K562 (cell line): ENCODE measurements around the gene DTNBP1. TPM values are rescaled to one million over a fixed set of nuclear protein-coding genes. Genes with fewer than 3 reads are reported as not detected.
A peak's percentile ranks its signal among the peaks of the same experiment; 100 is the strongest.

Experiments
- ATAC-seq: fragments of 200-7000 bp; cut with Tn5 transposase; 3 replicates; pipeline ENCODE4 v1.9.1; 2020; ENCODE audit warnings: moderate library complexity
- BruUV-seq: library from RNA; stranded (reverse); fragments of 400-500 nt; replicated peaks from 2 replicates; lab custom pipeline; 2021; lab: Mats Ljungman, UMichigan
- CTCF ChIA-PET: fragments of 300-600 bp; formaldehyde crosslinking; extraction: SDS; loops from one replicate; lab custom pipeline; 2021; ENCODE audit warnings: low intra/inter-chr PET ratio; lab: Yijun Ruan, JAX
- POLR2A ChIA-PET: fragments of 300-600, 350-650 bp; sonication (Branson Sonifier 250); formaldehyde crosslinking; extraction: SDS; loops from one replicate; lab custom pipeline; 2021; ENCODE audit warnings: antibody characterized with exemption, inconsistent platforms; lab: Yijun Ruan, JAX
- DNase-seq, 4 experiments: peaks; one replicate each; pipeline versions ENCODE4 v3.0.0 to v3.0.0-alpha.2; 2011 to 2018; ENCODE audit warnings: low spot score in 3 of 4, mixed read lengths in 3 of 4; ENCODE audit errors: extremely low read depth in 1 of 4
- FAIRE-seq: peaks from 2 replicates; lab custom pipeline; 2011; peaks lifted over from hg19 to GRCh38; lab: Jason Lieb, UNC
- H2AFZ ChIP-seq: 2 replicates; pipeline ENCODE4 v1.6.0; 2011; ENCODE audit warnings: low read depth, low read length, control low read depth, inconsistent platforms
- H3K27ac ChIP-seq: fragments of 200-600 bp; 3 replicates; pipeline ENCODE4 v1.8.0; 2011; ENCODE audit warnings: low read depth, mild to moderate bottlenecking, control low read depth, inconsistent platforms, low read length, moderate library complexity, mixed read lengths; ENCODE audit errors: extremely low read depth
- H3K27me3 ChIP-seq, 2 experiments: fragments of 300-600 bp in 1 of 2; 2 replicates in 1 of 2; 3 replicates in 1 of 2; pipeline versions ENCODE4 v1.6.0 to v1.8.0; 2011; ENCODE audit warnings: inconsistent platforms in 2 of 2, low read length in 2 of 2, mild to moderate bottlenecking in 1 of 2, mixed read lengths in 1 of 2, moderate library complexity in 1 of 2; ENCODE audit not compliant: control insufficient read depth in 2 of 2, insufficient read depth in 2 of 2
- H3K36me3 ChIP-seq: fragments of 300-600 bp; 3 replicates; pipeline ENCODE4 v1.8.0; 2011; ENCODE audit warnings: mild to moderate bottlenecking, low read length, inconsistent platforms; ENCODE audit not compliant: control insufficient read depth, insufficient read depth
- H3K4me1 ChIP-seq, 2 experiments: fragments of 200-600 bp in 1 of 2; replicated peaks in 1 of 2; 2 replicates in 1 of 2; 3 replicates in 1 of 2; pipeline versions ENCODE4 v1.5.1 to v1.8.0; 2011; ENCODE audit warnings: inconsistent platforms in 2 of 2, low read length in 2 of 2, mild to moderate bottlenecking in 1 of 2, mixed read lengths in 1 of 2, moderate library complexity in 1 of 2; ENCODE audit not compliant: control insufficient read depth in 2 of 2, insufficient read depth in 2 of 2
- H3K4me2 ChIP-seq: 2 replicates; pipeline ENCODE4 v1.6.1; 2011; ENCODE audit warnings: low read length, control low read depth, inconsistent platforms, mixed read lengths; ENCODE audit not compliant: insufficient read depth
- H3K4me3 ChIP-seq: fragments of 200-600 bp; sonication (generic), shearing (Covaris generic); 2 replicates; pipeline ENCODE4 v1.5.1; 2016; ENCODE audit warnings: control low read depth, inconsistent platforms
- H3K79me2 ChIP-seq: fragments of 200-600 bp; 3 replicates; pipeline ENCODE4 v1.8.0; 2011; ENCODE audit warnings: low read length, inconsistent platforms; ENCODE audit not compliant: control insufficient read depth, insufficient read depth
- H3K9ac ChIP-seq, 2 experiments: 2 replicates each; pipeline versions ENCODE4 v1.6.0 to v1.6.1; 2011; ENCODE audit warnings: low read depth in 2 of 2, low read length in 2 of 2, control low read depth in 1 of 2, inconsistent platforms in 1 of 2, mild to moderate bottlenecking in 1 of 2, mixed read lengths in 1 of 2; ENCODE audit not compliant: insufficient read depth in 1 of 2
- H3K9me1 ChIP-seq: one replicate; pipeline ENCODE4 v1.6.0; 2011; ENCODE audit warnings: inconsistent platforms, mild to moderate bottlenecking, low read length, moderate library complexity; ENCODE audit not compliant: control insufficient read depth, insufficient read depth
- H3K9me3 ChIP-seq: replicated peaks from 2 replicates; pipeline ENCODE4 v1.5.1; 2011; ENCODE audit warnings: low read depth, low read length, inconsistent platforms; ENCODE audit not compliant: control insufficient read depth, insufficient read depth
- H4K20me1 ChIP-seq: replicated peaks from 2 replicates; pipeline ENCODE4 v1.6.1; 2011; ENCODE audit warnings: low read length, inconsistent platforms, mixed read lengths; ENCODE audit not compliant: control insufficient read depth, insufficient read depth
- LEF1 ChIP-seq: fragments of 450-650 bp; IDR thresholded peaks from 2 replicates; pipeline ENCODE4 v1.6.1; 2016; ENCODE audit warnings: mild to moderate bottlenecking
- MAZ ChIP-seq, 2 experiments: fragments of 450-650 bp in 1 of 2; sonication (generic) in 1 of 2; formaldehyde crosslinking; IDR thresholded peaks in 1 of 2; conservative IDR thresholded peaks in 1 of 2; 2 replicates each; pipeline versions ENCODE4 v1.4.0 to v1.5.0; 2020; ENCODE audit warnings: mild to moderate bottlenecking in 1 of 2, missing genetic modification reagents in 1 of 2
- MTA2 ChIP-seq: fragments of 450-650 bp; IDR thresholded peaks from 2 replicates; pipeline ENCODE4 v1.6.1; 2016; ENCODE audit warnings: low read depth
- NCOA2 ChIP-seq, 2 experiments: fragments of 450-650 bp; IDR thresholded peaks; 2 replicates each; pipeline ENCODE4 v1.6.1; 2018; ENCODE audit warnings: mild to moderate bottlenecking in 2 of 2, moderate library complexity in 1 of 2; ENCODE audit not compliant: partially characterized antibody in 2 of 2
- SP1 ChIP-seq: sonication (generic); formaldehyde crosslinking; IDR thresholded peaks from 2 replicates; pipeline ENCODE4 v1.8.1; 2022; ENCODE audit warnings: mild to moderate bottlenecking, missing genetic modification reagents
- TEAD2 ChIP-seq: fragments of 450-650 bp; IDR thresholded peaks from 2 replicates; pipeline ENCODE4 v1.6.1; 2016; ENCODE audit warnings: missing genetic modification characterization, control low read depth, missing compliant biosample characterization
- ZFP30 ChIP-seq: fragments of 250-450 bp; sonication (Bioruptor Pico); IDR thresholded peaks from 2 replicates; pipeline ENCODE4 v1.8.0; 2022; ENCODE audit warnings: moderate library complexity, mild to moderate bottlenecking, inconsistent platforms, borderline replicate concordance
- WGBS: fragments of 100-300 bp; shearing (Covaris generic); methylation state at CpG from one replicate; pipeline ENCODE4 v1.1.6; 2016; ENCODE audit warnings: low coverage, mixed read lengths; ENCODE audit not compliant: insufficient coverage; ENCODE audit errors: missing lambda C conversion rate; 5-methylcytosine and 5-hydroxymethylcytosine counted together
- in situ Hi-C: fragments of 300-500 bp; cut with MboI; formaldehyde crosslinking; loops from 4 replicates; pipeline ENCODE4 v1.15.0; 2018; ENCODE audit warnings: inconsistent platforms, mixed read lengths
- intact Hi-C: fragments of 100-400 bp; cut with micrococcal nuclease; formaldehyde crosslinking; loops from 2 replicates; pipeline ENCODE4 v1.14.2; 2022
- polyA plus RNA-seq, 8 experiments: library from polyadenylated mRNA; depleted of rRNA in 4 of 8; stranded (reverse) in 5 of 8; unstranded in 3 of 8; fragments of >200 nt; fragmentation: Nextera tagmentation in 2 of 8; fragmentation: Illumina TruSeq in 1 of 8; extraction: Ambion mirVana in 2 of 8; extraction: Trizol in 1 of 8; gene quantifications; 2 replicates each; pipeline versions ENCODE4 v1.2.1 to v1.2.3, GENCODE V29; 2011 to 2014; ENCODE audit warnings: inconsistent platforms in 1 of 8, missing spikeins in 1 of 8
- total RNA-seq, 7 experiments: library from RNA; depleted of rRNA in 6 of 7; stranded (reverse); fragments of >200 nt in 6 of 7; fragmentation: Illumina TruSeq in 2 of 7; extraction: Trizol in 2 of 7; gene quantifications; 2 replicates each; pipeline versions ENCODE4 v1.2.1 to v1.2.3, GENCODE V29; 2011 to 2021; ENCODE audit warnings: low replicate concordance in 1 of 7
- TF ChIP-seq, protein P1 (sequence below): sonication (generic); formaldehyde crosslinking; IDR thresholded peaks from 2 replicates; pipeline ENCODE4 v1.8.1; 2023; ENCODE audit warnings: mild to moderate bottlenecking, missing genetic modification reagents
- TF ChIP-seq, protein P2 (sequence below): fragments of 450-650 bp; formaldehyde crosslinking; IDR thresholded peaks from 2 replicates; pipeline ENCODE4 v1.4.0; 2020; ENCODE audit warnings: mild to moderate bottlenecking, moderate library complexity

The DTNBP1 gene
- total and polyA plus RNA-seq, 9 of the 15 experiments (the other 6 are each of a cell fraction or from before 2014, with no cell fraction given), result 16.7 to 54.5 (median 21.4) TPM

DNA sequence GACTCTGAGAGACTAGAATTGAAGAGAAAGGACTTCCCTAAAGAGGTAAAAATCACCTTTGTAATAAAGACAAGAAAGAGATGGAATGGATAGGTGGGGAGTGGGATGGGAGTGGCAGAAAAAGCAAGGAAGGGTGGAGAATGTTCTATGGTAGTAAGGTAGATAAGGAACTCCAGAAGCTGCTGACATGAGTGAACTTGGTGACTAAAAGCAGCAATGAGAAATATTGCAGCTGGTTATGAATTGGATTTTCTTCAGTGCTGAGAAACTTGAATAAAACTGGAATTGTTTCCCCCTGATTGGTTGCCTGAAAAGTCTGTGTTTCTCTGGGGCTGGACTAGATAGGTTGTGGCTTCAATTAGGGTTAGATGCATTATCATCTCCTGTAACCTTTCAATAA, 15.7 kb upstream of the DTNBP1 start:
- H3K4me3 ChIP-seq, result no peak overlapping the region
- DNase-seq (no peak), ATAC-seq (no peak), FAIRE-seq (no peak)
- no TSS peak for BruUV-seq
- H4K20me1 ChIP-seq, result no peaks in the 10 kb centered on the region
- H3K36me3 ChIP-seq, result no peaks in the 10 kb centered on the region
- no peaks in the 10 kb centered on the region for H3K9me3 ChIP-seq
- ChIA-PET POLR2A (interaction anchor here (1.5 kb wide), 1 partner anchor 558 kb away, joined by 3 read pairs; no protein-coding TSS in a partner anchor), CTCF (no interaction called here)
- peaks cover 0 to 11% of the 10 kb centered on the region in 2 experiments; a peak in 3 of 5 replicates for H3K4me1 ChIP-seq
- no peak overlapping the region for H3K9ac ChIP-seq
- H3K9me1 ChIP-seq, result no peaks in the 10 kb centered on the region
- 0 out of 2 replicates have a peak overlapping the region, but pooled peaks have one; percentile 11 for H2AFZ ChIP-seq
- in situ Hi-C loops (no loop called here), intact Hi-C loops (no loop called here)
- no peak overlapping the region for H3K4me2 ChIP-seq
- no peaks in the 10 kb centered on the region for H3K27me3 ChIP-seq
- no peak overlapping the region for H3K27ac ChIP-seq
- no peaks in the 10 kb centered on the region for H3K79me2 ChIP-seq
- TF ChIP-seq TEAD2 (tag) (no peak), ZFP30 (CRISPR knock-in tag) (no peak), SP1 (CRISPR knock-in tag) (0 out of 2 replicates have a peak, but pooled peaks have one; percentile 21)
- TF ChIP-seq, all 486 proteins: peak for 1

DNA sequence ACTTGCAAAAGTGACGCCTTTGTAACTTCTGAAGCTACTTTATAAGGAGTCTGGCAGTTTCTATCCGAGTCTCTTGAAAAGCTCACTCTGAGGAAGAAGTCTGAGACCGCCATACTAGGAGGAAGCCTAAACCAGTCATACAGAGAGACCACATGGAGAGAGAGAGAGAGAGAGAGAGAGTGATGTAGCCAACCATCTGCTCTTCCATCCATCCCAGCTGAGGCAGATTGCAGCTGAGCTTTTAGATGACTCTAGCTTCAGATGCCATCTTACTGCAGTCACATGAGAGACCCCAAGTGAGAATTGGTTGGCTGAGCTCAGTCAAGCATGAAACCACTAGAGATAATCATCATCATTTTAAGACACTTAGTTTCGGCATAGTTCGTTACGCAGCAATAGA, 15.0 kb upstream of the DTNBP1 start:
- CTCF ChIA-PET, result no interaction called here
- no peak overlapping the region for H3K4me3 ChIP-seq
- FAIRE-seq, result no peak
- no peak overlapping the region for H3K27ac ChIP-seq
- H4K20me1 ChIP-seq, result no peaks in the 10 kb centered on the region
- no peaks in the 10 kb centered on the region for H3K9me1 ChIP-seq
- 38% methylated on average over 6 of the region's 6 CpGs for WGBS
- in situ Hi-C loops (no loop called here), intact Hi-C loops (no loop called here)
- BruUV-seq, result no TSS peak
- H2AFZ ChIP-seq, result 0 out of 2 replicates have a peak overlapping the region, but pooled peaks have one; percentile 11
- no peak for ATAC-seq
- H3K4me1 ChIP-seq, result peaks cover 0 to 5% of the 10 kb centered on the region in 2 experiments; a peak in 2 of 5 replicates
- no peaks in the 10 kb centered on the region for H3K79me2 ChIP-seq
- no peak for DNase-seq
- POLR2A ChIA-PET, result interaction anchor here (1.0 to 1.5 kb wide), 2 partner anchors 10 to 559 kb away, joined by 3 read pairs; no protein-coding TSS in a partner anchor
- H3K9ac ChIP-seq, result no peak overlapping the region
- no peaks in the 10 kb centered on the region for H3K36me3 ChIP-seq
- H3K9me3 ChIP-seq, result no peaks in the 10 kb centered on the region
- H3K4me2 ChIP-seq, result no peak overlapping the region
- TF ChIP-seq MAZ (CRISPR knock-in tag; conservative IDR thresholded peaks at IDR 0.05 in 1 of 2, IDR thresholded peaks at IDR 0.05 in 1 of 2) (no peak), LEF1 (no peak), NCOA2 (IDR thresholded peaks at IDR 0.05; ENCODE audit: partially characterized antibody in 2 of 2) (no peak), MTA2 (no peak)
- TF ChIP-seq, protein P1, sequence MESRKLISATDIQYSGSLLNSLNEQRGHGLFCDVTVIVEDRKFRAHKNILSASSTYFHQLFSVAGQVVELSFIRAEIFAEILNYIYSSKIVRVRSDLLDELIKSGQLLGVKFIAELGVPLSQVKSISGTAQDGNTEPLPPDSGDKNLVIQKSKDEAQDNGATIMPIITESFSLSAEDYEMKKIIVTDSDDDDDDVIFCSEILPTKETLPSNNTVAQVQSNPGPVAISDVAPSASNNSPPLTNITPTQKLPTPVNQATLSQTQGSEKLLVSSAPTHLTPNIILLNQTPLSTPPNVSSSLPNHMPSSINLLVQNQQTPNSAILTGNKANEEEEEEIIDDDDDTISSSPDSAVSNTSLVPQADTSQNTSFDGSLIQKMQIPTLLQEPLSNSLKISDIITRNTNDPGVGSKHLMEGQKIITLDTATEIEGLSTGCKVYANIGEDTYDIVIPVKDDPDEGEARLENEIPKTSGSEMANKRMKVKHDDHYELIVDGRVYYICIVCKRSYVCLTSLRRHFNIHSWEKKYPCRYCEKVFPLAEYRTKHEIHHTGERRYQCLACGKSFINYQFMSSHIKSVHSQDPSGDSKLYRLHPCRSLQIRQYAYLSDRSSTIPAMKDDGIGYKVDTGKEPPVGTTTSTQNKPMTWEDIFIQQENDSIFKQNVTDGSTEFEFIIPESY (CRISPR knock-in tag), result no peak
- TF ChIP-seq, protein P2, sequence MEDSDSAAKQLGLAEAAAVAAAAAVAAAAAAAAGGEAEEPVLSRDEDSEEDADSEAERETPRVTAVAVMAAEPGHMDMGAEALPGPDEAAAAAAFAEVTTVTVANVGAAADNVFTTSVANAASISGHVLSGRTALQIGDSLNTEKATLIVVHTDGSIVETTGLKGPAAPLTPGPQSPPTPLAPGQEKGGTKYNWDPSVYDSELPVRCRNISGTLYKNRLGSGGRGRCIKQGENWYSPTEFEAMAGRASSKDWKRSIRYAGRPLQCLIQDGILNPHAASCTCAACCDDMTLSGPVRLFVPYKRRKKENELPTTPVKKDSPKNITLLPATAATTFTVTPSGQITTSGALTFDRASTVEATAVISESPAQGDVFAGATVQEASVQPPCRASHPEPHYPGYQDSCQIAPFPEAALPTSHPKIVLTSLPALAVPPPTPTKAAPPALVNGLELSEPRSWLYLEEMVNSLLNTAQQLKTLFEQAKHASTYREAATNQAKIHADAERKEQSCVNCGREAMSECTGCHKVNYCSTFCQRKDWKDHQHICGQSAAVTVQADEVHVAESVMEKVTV (CRISPR knock-in tag), result no peak
- H3K27me3 ChIP-seq, result no peaks in the 10 kb centered on the region
